Neural cell (in vitro differentiated cells): ENCODE results near the gene ADAMTS17.

Source experiments
- EP300 ChIP-seq: fragments of 450-650 bp; conservative IDR thresholded peaks from 2 replicates; pipeline ENCODE4 v1.6.1; 2014; ENCODE audit warnings: antibody characterized with exemption, mild to moderate bottlenecking, moderate library complexity; ENCODE audit not compliant: poor library complexity, severe bottlenecking
- EZH2 ChIP-seq: fragments of 200-600, 300-800 bp; shearing (Covaris generic), sonication (generic); IDR thresholded peaks from 2 replicates; pipeline ENCODE4 v1.6.1; 2014; ENCODE audit warnings: antibody characterized with exemption, low read length, borderline replicate concordance, mild to moderate bottlenecking; ENCODE audit not compliant: insufficient read depth, poor library complexity, severe bottlenecking
- MXI1 ChIP-seq: fragments of 450-650 bp; conservative IDR thresholded peaks from 2 replicates; pipeline ENCODE4 v1.6.1; 2014; ENCODE audit warnings: antibody characterized with exemption, mild to moderate bottlenecking; ENCODE audit not compliant: poor library complexity, severe bottlenecking
- POLR2AphosphoS5 ChIP-seq: IDR thresholded peaks from 2 replicates; pipeline ENCODE4 v1.6.1; 2012
- RAD21 ChIP-seq: fragments of 450-650 bp; conservative IDR thresholded peaks from 2 replicates; pipeline ENCODE4 v1.6.1; 2014; ENCODE audit warnings: antibody characterized with exemption, mild to moderate bottlenecking, moderate library complexity
- TAF1 ChIP-seq: IDR thresholded peaks from 2 replicates; pipeline ENCODE4 v1.6.1; 2012; ENCODE audit warnings: low read depth
- TF ChIP-seq, protein P1 (sequence below): fragments of 450-650 bp; IDR thresholded peaks from 2 replicates; pipeline ENCODE4 v1.5.1; 2014; ENCODE audit warnings: antibody characterized with exemption, mild to moderate bottlenecking, moderate library complexity; ENCODE audit not compliant: poor library complexity, severe bottlenecking
- TF ChIP-seq, protein P2 (sequence below): IDR thresholded peaks from 2 replicates; pipeline ENCODE4 v1.6.1; 2012; ENCODE audit warnings: borderline replicate concordance

DNA sequence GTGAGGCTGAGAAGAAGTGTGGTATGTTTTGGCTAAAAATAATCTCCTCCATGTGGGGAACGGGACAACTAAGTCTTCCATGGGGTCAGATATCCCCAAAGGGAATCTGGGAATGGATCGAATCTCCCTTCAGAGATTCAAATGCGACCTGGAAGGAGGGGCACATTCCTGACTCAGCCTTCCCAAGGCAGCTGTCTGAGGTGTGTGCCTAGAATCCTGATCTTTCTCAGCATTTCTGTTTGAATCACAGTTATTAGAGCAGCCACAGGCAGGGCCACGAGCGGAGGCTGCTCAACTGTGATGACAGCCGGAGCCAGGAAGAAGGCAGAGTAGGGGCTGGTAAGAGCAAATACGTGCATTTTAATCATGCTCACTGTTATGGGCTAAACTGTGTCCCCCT, 135.1 kb downstream of the ADAMTS17 start:
- TF ChIP-seq, protein P1, sequence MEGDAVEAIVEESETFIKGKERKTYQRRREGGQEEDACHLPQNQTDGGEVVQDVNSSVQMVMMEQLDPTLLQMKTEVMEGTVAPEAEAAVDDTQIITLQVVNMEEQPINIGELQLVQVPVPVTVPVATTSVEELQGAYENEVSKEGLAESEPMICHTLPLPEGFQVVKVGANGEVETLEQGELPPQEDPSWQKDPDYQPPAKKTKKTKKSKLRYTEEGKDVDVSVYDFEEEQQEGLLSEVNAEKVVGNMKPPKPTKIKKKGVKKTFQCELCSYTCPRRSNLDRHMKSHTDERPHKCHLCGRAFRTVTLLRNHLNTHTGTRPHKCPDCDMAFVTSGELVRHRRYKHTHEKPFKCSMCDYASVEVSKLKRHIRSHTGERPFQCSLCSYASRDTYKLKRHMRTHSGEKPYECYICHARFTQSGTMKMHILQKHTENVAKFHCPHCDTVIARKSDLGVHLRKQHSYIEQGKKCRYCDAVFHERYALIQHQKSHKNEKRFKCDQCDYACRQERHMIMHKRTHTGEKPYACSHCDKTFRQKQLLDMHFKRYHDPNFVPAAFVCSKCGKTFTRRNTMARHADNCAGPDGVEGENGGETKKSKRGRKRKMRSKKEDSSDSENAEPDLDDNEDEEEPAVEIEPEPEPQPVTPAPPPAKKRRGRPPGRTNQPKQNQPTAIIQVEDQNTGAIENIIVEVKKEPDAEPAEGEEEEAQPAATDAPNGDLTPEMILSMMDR, result no peak
- TF ChIP-seq, protein P2, sequence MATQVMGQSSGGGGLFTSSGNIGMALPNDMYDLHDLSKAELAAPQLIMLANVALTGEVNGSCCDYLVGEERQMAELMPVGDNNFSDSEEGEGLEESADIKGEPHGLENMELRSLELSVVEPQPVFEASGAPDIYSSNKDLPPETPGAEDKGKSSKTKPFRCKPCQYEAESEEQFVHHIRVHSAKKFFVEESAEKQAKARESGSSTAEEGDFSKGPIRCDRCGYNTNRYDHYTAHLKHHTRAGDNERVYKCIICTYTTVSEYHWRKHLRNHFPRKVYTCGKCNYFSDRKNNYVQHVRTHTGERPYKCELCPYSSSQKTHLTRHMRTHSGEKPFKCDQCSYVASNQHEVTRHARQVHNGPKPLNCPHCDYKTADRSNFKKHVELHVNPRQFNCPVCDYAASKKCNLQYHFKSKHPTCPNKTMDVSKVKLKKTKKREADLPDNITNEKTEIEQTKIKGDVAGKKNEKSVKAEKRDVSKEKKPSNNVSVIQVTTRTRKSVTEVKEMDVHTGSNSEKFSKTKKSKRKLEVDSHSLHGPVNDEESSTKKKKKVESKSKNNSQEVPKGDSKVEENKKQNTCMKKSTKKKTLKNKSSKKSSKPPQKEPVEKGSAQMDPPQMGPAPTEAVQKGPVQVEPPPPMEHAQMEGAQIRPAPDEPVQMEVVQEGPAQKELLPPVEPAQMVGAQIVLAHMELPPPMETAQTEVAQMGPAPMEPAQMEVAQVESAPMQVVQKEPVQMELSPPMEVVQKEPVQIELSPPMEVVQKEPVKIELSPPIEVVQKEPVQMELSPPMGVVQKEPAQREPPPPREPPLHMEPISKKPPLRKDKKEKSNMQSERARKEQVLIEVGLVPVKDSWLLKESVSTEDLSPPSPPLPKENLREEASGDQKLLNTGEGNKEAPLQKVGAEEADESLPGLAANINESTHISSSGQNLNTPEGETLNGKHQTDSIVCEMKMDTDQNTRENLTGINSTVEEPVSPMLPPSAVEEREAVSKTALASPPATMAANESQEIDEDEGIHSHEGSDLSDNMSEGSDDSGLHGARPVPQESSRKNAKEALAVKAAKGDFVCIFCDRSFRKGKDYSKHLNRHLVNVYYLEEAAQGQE, result no peak
- no peak for TF ChIP-seq MXI1
- no peak for TF ChIP-seq POLR2AphosphoS5
- TF ChIP-seq RAD21, result no peak
- no peak for TF ChIP-seq EZH2
- no peak for TF ChIP-seq TAF1
- TF ChIP-seq EP300, result no peak
